NCI-H1092 (cell line): ENCODE results near the gene CKMT1B.
"Not testable (repeated sequence)": the region's sequence is repeated elsewhere in the genome, so short reads cannot be mapped to it uniquely, and the experiment has no call there.

Experiments
- DNase-seq: peaks from one replicate; lab custom pipeline; 2025; lab: John Stamatoyannopoulos, UW

Gene CKMT1B

DNA sequence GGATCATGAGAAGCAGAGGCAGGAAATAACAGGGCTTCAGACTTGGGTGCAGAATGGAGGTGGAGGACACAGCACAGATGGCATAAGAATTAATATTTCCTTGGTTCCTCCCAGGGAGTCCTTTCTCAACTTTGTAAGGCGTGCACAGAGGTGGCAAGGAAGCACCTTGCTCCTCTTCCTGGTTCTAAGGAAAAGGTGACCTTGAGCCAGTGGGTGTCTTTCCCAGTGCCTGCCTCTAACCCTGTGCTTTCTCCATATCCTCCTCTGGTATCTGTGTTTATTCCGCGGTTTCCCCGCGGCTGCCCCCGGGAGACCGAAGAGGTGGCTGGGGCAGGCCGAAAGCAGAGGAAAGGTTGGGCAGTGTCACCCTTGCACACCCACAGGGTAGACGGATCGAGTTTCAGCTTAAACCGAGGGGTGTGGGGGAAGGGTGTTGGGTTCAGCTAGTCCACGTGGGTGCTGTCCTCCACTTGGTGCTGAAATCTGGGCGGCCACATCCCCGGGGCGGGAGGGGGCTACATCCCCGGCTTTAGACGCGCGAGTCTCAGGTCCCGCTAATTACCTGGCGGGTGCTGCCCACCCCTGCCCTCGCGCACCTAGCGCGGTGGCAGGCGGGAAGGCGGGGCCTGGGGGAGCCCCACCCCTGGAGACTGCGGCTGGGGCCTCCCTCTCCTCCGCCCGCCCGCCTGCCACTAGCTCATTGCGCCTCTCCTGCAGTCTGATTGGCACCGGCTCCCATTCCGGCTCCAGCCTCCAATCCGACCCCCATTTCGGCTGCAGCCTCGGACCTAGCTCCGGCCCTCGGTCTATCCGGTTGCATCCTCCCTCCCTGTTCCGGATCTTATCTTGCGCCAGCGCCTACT, at the start of gene CKMT1B:
Gene CKMT1B, plus strand, starts transcription at position 700 of the 863 bp plus-strand sequence. CDS start 192 bp downstream, outside the sequence.
- not testable (repeated sequence) for DNase-seq

DNA sequence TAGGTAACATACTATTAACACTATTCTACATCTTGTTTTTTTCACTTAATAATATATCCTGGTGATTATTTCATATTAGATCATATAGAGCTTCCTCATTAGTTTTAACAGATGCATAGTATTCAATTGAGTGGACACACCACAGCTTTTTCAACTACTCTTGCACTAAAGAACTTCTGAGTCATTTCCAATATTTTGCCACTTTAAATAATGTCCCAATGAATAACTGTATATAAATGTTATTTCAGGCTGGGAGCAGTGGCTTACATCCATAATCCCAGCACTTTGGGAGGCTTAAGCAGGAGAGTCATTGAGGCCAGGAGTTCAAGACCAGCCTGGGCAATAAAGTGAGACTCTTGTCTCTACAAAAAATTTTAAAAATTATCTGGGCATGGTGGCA, 49.6 kb upstream of the CKMT1B start:
- no peak for DNase-seq

- no peak for DNase-seq
These were observed 48.4 kb upstream of the CKMT1B start for GRCh38 chr15:43545426-43545825.

GRCh38 chr15:43547539-43547938, 46.3 kb upstream of the CKMT1B start:
- no peak for DNase-seq

- DNase-seq, result no peak
These were observed 43.1 kb upstream of the CKMT1B start for GRCh38 chr15:43550527-43551363.

DNA sequence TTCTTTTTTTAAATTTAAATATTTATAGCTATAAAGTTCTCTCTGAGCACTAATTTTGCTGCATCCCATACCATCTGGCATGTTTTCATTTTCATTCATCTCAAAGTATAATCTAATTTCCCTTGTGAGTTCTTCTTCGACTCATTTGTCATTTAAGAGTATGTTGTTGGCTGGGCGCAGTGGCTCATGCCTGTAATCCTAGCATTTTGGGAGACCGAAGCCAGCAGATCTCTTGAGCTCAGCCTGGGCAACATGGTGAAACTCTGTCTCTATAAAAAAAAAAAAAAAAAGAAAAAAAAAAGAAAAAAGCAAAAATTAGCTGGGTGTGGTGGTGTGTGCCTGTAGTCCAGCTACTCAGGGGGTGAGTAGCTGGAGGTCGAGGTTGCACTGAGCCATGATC, 41.6 kb upstream of the CKMT1B start:
- DNase-seq, result no peak

DNA sequence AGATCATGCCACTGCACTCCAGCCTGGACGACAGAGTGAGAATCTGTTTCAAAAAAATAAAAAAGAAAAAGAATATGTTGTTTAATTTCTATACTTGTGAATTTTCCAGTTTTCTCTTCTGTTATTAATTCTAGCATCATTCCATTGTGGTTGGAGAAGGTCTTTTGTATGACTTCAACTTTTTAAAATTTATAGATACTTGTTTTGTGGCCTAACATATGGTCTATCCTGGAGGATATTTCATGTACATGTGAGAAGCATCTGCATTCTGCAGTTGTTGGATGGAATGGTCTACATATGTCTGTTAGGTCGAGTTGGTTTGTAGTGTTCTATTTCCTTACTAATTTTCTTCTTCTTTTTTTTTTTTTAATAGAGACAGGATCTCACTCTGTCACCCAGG, 40.8 kb upstream of the CKMT1B start:
- no peak for DNase-seq

- DNase-seq, result not testable (repeated sequence)
These were observed 31.1 kb upstream of the CKMT1B start for GRCh38 chr15:43562753-43563152.

- not testable (repeated sequence) for DNase-seq
These were observed 30.0 kb upstream of the CKMT1B start for GRCh38 chr15:43563793-43564192.

DNA sequence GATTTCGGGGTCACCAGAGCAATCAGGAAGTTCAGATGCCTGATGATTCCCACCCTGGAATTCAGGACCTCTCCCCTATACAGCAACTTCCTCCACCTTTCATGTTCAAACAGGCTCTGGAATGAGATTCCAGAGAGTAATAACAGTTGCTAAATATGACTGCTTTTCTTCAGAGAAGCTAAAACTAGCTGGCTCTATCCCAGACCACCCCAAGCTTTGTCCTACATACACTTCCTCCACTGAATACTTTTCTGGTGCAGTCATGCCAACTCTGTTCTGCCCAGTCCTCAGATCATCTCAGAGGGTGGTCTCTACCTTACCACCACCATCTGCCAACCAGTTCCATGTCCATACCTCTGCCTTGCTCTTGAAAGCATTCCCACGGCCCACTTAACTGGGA, 27.2 kb upstream of the CKMT1B start:
- not testable (repeated sequence) for DNase-seq

GRCh38 chr15:43574607-43575006, 19.2 kb upstream of the CKMT1B start:
- DNase-seq, result not testable (repeated sequence)

- DNase-seq, result not testable (repeated sequence)
These were observed 3.9 kb upstream of the CKMT1B start, which contains the start of gene PPIP5K1 for GRCh38 chr15:43589778-43590466. TSS of gene PPIP5K1 (minus strand) at chr15:43590208. CDS start at chr15:43584504, 5,704 bp downstream.

- not testable (repeated sequence) for DNase-seq
These were observed 986 bp upstream of the CKMT1B start for GRCh38 chr15:43592841-43593240.

DNA sequence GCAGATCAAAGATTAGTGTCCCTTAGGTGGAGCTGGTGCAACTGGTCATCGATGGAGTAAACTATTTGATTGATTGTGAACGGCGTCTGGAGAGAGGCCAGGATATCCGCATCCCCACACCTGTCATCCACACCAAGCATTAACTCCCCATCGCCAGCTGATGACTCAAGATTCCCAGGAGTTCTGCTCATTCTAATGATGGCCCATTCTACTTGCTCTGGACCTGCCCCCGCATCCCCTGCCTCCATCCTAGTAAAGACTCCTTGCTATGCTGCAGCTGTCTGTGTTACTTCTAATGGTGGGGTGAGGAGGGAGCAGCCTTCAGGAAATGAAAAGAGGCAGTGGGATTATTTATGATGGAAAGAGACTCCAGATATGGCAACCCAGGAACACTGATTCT, 5.3 kb downstream of the CKMT1B start:
- DNase-seq, result not testable (repeated sequence)

- not testable (repeated sequence) for DNase-seq
These were observed 6.4 kb downstream of the CKMT1B start for GRCh38 chr15:43600200-43600599.

DNA sequence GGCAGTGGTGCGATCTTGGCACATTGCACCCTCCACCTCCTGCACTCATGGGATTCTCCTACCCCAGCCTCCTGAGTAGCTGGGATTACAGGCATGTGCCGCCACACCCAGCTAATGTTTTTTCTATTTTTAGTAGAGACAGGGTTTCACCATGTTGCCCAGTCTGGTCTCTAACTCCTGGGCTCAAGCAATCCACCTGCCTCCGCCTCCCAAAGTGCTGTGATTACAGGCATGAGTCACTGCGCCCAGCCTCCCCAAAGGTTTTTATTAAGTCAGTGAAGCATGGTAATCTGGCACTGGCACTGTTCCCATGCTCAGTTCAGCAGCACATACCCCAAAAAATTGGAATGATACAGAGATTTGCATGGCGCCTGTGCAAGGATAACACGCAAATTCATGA, 8.4 kb downstream of the CKMT1B start:
- DNase-seq, result not testable (repeated sequence)

DNA sequence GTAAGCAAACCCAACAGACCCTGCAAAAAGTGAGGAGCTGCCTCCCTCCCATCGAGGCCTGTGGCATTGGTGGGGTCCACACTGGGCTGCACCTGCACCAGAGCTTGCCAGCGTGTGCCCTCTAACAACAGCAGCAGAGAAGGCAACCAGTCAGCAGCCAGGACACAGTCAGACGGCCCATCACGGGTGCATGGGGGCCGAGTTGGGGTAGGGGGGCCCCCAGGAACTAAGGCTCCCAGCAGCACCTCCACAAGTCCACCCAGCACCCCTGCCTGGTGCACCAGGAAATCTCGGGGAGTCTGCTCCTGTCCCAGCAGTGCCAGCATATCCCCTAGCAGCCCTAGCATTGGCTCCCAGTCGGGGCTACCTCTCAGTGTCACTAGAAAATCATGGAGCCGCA, 23.9 kb downstream of the CKMT1B start:
- DNase-seq, result not testable (repeated sequence)

DNA sequence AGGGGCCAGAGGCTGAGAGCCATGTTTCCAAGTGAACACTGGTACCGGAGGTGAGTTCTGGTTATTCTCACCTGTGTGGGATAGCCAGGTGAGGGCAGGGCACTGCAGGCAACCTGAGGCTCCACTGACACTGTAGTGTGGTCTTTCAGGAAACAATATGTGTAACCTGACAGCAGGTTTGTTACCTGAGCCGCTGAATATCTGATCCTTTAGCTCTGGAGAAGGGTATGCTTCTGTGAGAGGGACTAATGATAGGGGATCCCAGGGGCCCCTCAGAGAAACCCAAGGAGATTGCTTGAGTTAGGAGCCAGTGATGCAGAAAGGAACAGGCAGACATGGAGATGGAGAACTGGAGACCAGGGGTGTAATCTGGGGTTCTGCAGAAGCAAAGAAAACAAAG, 24.9 kb downstream of the CKMT1B start, which contains the start of gene STRC:
Gene STRC, minus strand, starts transcription at position 101 of the 400 bp plus-strand sequence. Its CDS starts 78 bp downstream, at position 23.
- DNase-seq, result not testable (repeated sequence)

DNA sequence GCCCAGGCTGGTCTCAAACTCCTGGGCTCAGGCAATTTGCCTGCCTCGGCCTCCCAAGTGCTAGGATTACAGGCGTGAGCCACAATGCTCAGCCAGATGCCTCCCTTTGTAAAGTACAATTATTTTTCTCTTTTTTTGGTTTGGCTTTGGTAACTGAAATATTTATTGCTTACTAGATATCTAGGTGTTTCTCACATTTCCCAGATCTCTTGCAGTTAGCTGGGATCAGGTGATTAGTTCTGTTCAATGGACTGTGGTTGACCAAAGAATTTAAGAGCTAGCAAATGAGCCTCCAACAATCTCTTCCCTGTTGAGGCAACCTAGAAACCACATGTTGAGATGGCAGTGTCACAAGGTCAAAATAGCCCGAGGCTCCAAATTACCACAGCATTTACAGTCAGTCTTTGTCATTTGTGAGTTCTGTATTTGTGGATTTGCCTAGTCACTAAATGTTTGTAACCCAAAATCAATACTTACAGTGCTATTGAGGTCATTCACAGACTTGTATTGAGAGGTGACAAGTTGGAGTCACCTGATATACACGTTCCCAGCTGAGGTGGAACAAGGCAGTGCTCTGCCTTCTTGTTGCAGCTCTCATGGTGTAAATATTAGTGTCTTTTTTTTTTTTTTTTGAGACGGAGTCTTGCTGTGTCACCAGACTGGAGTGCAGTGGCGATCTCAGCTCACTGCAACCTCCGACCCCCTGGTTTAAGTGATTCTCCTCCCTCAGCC, 28.4 kb downstream of the CKMT1B start:
- DNase-seq, result not testable (repeated sequence)

- no peak for DNase-seq
These were observed 31.3 kb downstream of the CKMT1B start for GRCh38 chr15:43625106-43625505.

GRCh38 chr15:43626937-43627336, 33.1 kb downstream of the CKMT1B start:
- not testable (repeated sequence) for DNase-seq
